WTC11 (cell line): ENCODE measurements around the gene NAGLU. TPM values are rescaled to one million over a fixed set of nuclear protein-coding genes. Genes with fewer than 3 reads are reported as not detected.

ENCODE experiments used
- ATAC-seq: fragments of 200-7000 bp; cut with Tn5 transposase; 2 replicates; pipeline ENCODE4 v1.10.0; 2021; ENCODE audit warnings: mild to moderate bottlenecking, moderate library complexity
- CTCF ChIA-PET: fragments of 300-600 bp; sonication (Branson Sonifier 250); formaldehyde crosslinking; loops from one replicate; lab custom pipeline; 2021; ENCODE audit warnings: antibody characterized with exemption; lab: Charles Lee
- POLR2A ChIA-PET: fragments of 350-600 bp; sonication (Branson Sonifier 250); formaldehyde crosslinking; loops from one replicate; lab custom pipeline; 2021; ENCODE audit warnings: antibody characterized with exemption; lab: Charles Lee
- DNase-seq: peaks from one replicate; pipeline ENCODE4 v3.0.0; 2021; ENCODE audit warnings: low spot score
- H3K27ac Mint-ChIP-seq: 2 replicates; pipeline ENCODE4 v1.8.0; 2021; ENCODE audit warnings: mixed read lengths
- H3K27me3 Mint-ChIP-seq: 2 replicates; pipeline ENCODE4 v1.8.0; 2021; ENCODE audit warnings: low read depth, mild to moderate bottlenecking, moderate library complexity, mixed read lengths
- H3K36me3 Mint-ChIP-seq: 2 replicates; pipeline ENCODE4 v1.8.0; 2021; ENCODE audit warnings: mixed read lengths
- H3K4me1 Mint-ChIP-seq: 2 replicates; pipeline ENCODE4 v1.8.0; 2022; ENCODE audit warnings: mixed read lengths
- H3K4me3 Mint-ChIP-seq: 2 replicates; pipeline ENCODE4 v1.8.0; 2021; ENCODE audit warnings: mild to moderate bottlenecking, moderate library complexity, mixed read lengths
- H3K9me3 Mint-ChIP-seq: 2 replicates; pipeline ENCODE4 v1.8.0; 2021; ENCODE audit warnings: mixed read lengths
- ETV6 ChIP-seq: sonication (generic); formaldehyde crosslinking; IDR thresholded peaks from 2 replicates; pipeline ENCODE4 v1.8.1; 2022; ENCODE audit warnings: mild to moderate bottlenecking, missing genetic modification reagents
- GABPB1 ChIP-seq: sonication (generic); formaldehyde crosslinking; IDR thresholded peaks from 2 replicates; pipeline ENCODE4 v1.8.1; 2023; ENCODE audit warnings: mild to moderate bottlenecking, missing genetic modification reagents
- JAZF1 ChIP-seq: fragments of 250-450 bp; sonication (Bioruptor Pico); IDR thresholded peaks from 2 replicates; pipeline ENCODE4 v1.9.0; 2021; ENCODE audit warnings: moderate library complexity, mild to moderate bottlenecking, inconsistent platforms
- SMAD3 ChIP-seq: sonication (generic); formaldehyde crosslinking; IDR thresholded peaks from 2 replicates; pipeline ENCODE4 v1.8.0; 2022; ENCODE audit warnings: missing genetic modification reagents, mild to moderate bottlenecking, borderline replicate concordance
- TCF7 ChIP-seq: sonication (generic); formaldehyde crosslinking; IDR thresholded peaks from 2 replicates; pipeline ENCODE4 v1.8.0; 2022; ENCODE audit warnings: mild to moderate bottlenecking, low read depth, missing genetic modification reagents, moderate library complexity
- ZNF219 ChIP-seq: sonication (generic); formaldehyde crosslinking; IDR thresholded peaks from 2 replicates; pipeline ENCODE4 v1.8.0; 2023; ENCODE audit warnings: missing genetic modification reagents, mild to moderate bottlenecking, borderline replicate concordance
- total RNA-seq: library from RNA; stranded (reverse); gene quantifications from 3 replicates; pipeline ENCODE4 v1.2.3, GENCODE V29; 2021
- TF ChIP-seq, protein P1 (sequence below): sonication (generic); formaldehyde crosslinking; IDR thresholded peaks from 2 replicates; pipeline ENCODE4 v1.8.0; 2022; ENCODE audit warnings: missing genetic modification reagents
- TF ChIP-seq, protein P2 (sequence below): sonication (generic); formaldehyde crosslinking; IDR thresholded peaks from 2 replicates; pipeline ENCODE4 v1.8.1; 2023; ENCODE audit warnings: mild to moderate bottlenecking, missing genetic modification reagents, borderline replicate concordance
- TF ChIP-seq, protein P3 (sequence below): sonication (generic); formaldehyde crosslinking; conservative IDR thresholded peaks from 2 replicates; pipeline ENCODE4 v1.8.1; 2023; ENCODE audit warnings: mild to moderate bottlenecking, low read depth, missing genetic modification reagents, moderate library complexity
- TF ChIP-seq, protein P4 (sequence below): fragments of 250-450 bp; sonication (Bioruptor Pico); IDR thresholded peaks from 2 replicates; pipeline ENCODE4 v2.1.2; 2022; ENCODE audit warnings: mild to moderate bottlenecking, moderate library complexity

The NAGLU gene
- total RNA-seq, 1 experiment from 2014 or later = 39.3 TPM

DNA sequence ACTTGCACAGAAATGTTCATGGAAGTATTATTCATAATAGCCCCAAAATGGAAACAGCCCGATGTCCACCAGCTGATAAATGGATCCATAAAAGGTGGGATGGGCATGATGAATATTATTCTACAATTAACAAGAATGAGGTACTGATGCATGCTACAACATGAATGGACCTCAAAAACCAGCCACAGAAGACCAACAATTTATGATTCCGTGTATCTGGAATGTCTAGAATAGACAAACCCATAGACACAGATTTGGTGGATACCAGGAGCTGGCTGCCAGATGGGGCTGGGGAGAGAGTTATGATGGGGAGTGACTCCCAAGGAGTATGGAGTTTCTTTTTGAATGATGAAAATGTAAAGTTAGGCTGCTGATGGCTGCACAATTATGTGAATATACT is 10.8 kb upstream of the NAGLU start (continued):
- TF ChIP-seq, protein P1, sequence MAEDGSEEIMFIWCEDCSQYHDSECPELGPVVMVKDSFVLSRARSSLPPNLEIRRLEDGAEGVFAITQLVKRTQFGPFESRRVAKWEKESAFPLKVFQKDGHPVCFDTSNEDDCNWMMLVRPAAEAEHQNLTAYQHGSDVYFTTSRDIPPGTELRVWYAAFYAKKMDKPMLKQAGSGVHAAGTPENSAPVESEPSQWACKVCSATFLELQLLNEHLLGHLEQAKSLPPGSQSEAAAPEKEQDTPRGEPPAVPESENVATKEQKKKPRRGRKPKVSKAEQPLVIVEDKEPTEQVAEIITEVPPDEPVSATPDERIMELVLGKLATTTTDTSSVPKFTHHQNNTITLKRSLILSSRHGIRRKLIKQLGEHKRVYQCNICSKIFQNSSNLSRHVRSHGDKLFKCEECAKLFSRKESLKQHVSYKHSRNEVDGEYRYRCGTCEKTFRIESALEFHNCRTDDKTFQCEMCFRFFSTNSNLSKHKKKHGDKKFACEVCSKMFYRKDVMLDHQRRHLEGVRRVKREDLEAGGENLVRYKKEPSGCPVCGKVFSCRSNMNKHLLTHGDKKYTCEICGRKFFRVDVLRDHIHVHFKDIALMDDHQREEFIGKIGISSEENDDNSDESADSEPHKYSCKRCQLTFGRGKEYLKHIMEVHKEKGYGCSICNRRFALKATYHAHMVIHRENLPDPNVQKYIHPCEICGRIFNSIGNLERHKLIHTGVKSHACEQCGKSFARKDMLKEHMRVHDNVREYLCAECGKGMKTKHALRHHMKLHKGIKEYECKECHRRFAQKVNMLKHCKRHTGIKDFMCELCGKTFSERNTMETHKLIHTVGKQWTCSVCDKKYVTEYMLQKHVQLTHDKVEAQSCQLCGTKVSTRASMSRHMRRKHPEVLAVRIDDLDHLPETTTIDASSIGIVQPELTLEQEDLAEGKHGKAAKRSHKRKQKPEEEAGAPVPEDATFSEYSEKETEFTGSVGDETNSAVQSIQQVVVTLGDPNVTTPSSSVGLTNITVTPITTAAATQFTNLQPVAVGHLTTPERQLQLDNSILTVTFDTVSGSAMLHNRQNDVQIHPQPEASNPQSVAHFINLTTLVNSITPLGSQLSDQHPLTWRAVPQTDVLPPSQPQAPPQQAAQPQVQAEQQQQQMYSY (CRISPR knock-in tag) = no peak
- TF ChIP-seq, protein P2, sequence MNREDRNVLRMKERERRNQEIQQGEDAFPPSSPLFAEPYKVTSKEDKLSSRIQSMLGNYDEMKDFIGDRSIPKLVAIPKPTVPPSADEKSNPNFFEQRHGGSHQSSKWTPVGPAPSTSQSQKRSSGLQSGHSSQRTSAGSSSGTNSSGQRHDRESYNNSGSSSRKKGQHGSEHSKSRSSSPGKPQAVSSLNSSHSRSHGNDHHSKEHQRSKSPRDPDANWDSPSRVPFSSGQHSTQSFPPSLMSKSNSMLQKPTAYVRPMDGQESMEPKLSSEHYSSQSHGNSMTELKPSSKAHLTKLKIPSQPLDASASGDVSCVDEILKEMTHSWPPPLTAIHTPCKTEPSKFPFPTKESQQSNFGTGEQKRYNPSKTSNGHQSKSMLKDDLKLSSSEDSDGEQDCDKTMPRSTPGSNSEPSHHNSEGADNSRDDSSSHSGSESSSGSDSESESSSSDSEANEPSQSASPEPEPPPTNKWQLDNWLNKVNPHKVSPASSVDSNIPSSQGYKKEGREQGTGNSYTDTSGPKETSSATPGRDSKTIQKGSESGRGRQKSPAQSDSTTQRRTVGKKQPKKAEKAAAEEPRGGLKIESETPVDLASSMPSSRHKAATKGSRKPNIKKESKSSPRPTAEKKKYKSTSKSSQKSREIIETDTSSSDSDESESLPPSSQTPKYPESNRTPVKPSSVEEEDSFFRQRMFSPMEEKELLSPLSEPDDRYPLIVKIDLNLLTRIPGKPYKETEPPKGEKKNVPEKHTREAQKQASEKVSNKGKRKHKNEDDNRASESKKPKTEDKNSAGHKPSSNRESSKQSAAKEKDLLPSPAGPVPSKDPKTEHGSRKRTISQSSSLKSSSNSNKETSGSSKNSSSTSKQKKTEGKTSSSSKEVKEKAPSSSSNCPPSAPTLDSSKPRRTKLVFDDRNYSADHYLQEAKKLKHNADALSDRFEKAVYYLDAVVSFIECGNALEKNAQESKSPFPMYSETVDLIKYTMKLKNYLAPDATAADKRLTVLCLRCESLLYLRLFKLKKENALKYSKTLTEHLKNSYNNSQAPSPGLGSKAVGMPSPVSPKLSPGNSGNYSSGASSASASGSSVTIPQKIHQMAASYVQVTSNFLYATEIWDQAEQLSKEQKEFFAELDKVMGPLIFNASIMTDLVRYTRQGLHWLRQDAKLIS (CRISPR knock-in tag) = no peak
- TF ChIP-seq JAZF1 (CRISPR knock-in tag) = no peak

DNA sequence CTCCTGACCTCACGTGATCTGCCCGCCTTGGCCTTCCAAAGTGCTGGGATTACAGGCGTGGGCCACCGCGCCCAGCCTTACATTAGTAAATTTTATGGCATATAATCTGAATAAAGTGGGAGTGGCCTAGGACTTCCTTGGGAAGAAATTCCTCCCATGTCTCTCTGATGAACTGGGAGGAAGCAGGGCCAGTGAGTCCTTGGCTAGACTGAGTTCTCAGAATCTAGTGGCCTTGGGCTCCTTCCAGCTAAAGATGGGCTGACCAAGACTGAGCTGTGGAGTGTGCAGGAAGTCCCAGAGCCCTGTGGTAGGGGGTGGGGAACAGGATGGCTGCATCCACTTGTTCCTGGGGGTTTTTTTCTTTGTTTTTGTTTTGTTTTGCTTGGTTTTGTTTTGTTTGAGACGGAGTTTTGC is 10.0 kb upstream of the NAGLU start:
- H3K27ac Mint-ChIP-seq = no peak overlapping the region
- no peak overlapping the region for H3K4me3 Mint-ChIP-seq
- DNase-seq (no peak), ATAC-seq (no peak)
- ChIA-PET CTCF (interaction anchor here (3.2 kb wide), 1 partner anchor 8 kb away, joined by 72 read pairs; no protein-coding TSS in a partner anchor), POLR2A (no interaction called here)
- no peaks in the 10 kb centered on the region for H3K9me3 Mint-ChIP-seq
- no peaks in the 10 kb centered on the region; the same call in 1 of the 2 replicates for H3K4me1 Mint-ChIP-seq
- no peak for TF ChIP-seq GABPB1 (CRISPR knock-in tag)
- TF ChIP-seq, all 79 proteins: peak for 0
- peaks cover 13% of the 10 kb centered on the region for H3K27me3 Mint-ChIP-seq
- H3K36me3 Mint-ChIP-seq = peaks cover 10% of the 10 kb centered on the region

DNA sequence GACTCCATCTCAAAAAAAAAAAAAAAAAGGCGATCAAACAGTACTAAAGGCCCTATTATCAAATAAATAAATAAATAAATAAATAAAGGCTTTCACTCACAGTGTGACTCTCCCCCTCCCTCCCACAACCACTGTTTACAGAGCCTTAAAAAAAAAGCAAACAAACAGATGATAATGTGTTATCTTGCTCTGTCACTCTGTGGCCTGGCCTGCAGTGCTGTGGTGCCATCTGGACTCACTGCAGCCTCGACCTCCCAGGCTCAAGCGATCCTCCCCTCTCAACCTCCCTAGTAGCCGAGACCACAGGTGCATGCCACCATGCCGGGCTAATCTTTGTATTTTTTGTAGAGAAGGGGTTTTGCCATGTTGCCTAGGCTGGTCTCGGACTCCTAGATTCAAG is 8.1 kb upstream of the NAGLU start:
- ChIA-PET CTCF (interaction anchor here (0.5 to 3.2 kb wide), 73 partner anchors 8 to 1599 kb away, joined by 3 to 72 read pairs (median 5); partner anchors contain the start of genes CAVIN1, DNAJC7, GHDC and HSPB9), POLR2A (interaction anchor here (0.6 to 1.1 kb wide), 4 partner anchors 10 to 194 kb away, joined by 3 to 6 read pairs (median 3); partner anchors contain the start of gene CAVIN1)
- Mint-ChIP-seq H3K4me3 (no peak overlapping the region), H3K36me3 (peaks cover 3% of the 10 kb centered on the region; the same call in 1 of the 2 replicates), H3K27ac (no peak overlapping the region), H3K4me1 (peaks cover 4% of the 10 kb centered on the region), H3K9me3 (no peaks in the 10 kb centered on the region), H3K27me3 (peaks cover 24% of the 10 kb centered on the region)
- DNase-seq (no peak), ATAC-seq (no peak)
- no peak for TF ChIP-seq TCF7 (CRISPR knock-in tag)
- TF ChIP-seq, protein P3, sequence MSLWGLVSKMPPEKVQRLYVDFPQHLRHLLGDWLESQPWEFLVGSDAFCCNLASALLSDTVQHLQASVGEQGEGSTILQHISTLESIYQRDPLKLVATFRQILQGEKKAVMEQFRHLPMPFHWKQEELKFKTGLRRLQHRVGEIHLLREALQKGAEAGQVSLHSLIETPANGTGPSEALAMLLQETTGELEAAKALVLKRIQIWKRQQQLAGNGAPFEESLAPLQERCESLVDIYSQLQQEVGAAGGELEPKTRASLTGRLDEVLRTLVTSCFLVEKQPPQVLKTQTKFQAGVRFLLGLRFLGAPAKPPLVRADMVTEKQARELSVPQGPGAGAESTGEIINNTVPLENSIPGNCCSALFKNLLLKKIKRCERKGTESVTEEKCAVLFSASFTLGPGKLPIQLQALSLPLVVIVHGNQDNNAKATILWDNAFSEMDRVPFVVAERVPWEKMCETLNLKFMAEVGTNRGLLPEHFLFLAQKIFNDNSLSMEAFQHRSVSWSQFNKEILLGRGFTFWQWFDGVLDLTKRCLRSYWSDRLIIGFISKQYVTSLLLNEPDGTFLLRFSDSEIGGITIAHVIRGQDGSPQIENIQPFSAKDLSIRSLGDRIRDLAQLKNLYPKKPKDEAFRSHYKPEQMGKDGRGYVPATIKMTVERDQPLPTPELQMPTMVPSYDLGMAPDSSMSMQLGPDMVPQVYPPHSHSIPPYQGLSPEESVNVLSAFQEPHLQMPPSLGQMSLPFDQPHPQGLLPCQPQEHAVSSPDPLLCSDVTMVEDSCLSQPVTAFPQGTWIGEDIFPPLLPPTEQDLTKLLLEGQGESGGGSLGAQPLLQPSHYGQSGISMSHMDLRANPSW (CRISPR knock-in tag) = no peak
- no peak for TF ChIP-seq ETV6 (CRISPR knock-in tag)
- TF ChIP-seq, protein P4, sequence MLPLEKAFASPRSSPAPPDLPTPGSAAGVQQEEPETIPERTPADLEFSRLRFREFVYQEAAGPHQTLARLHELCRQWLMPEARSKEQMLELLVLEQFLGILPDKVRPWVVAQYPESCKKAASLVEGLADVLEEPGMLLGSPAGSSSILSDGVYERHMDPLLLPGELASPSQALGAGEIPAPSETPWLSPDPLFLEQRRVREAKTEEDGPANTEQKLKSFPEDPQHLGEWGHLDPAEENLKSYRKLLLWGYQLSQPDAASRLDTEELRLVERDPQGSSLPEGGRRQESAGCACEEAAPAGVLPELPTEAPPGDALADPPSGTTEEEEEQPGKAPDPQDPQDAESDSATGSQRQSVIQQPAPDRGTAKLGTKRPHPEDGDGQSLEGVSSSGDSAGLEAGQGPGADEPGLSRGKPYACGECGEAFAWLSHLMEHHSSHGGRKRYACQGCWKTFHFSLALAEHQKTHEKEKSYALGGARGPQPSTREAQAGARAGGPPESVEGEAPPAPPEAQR (CRISPR knock-in tag) = no peak
- no peak for TF ChIP-seq ZNF219 (CRISPR knock-in tag)
- no peak for TF ChIP-seq SMAD3 (CRISPR knock-in tag)
